T-helper 17 cell (primary cell): ENCODE measurements around the gene ZBTB17. TPM values are rescaled to one million over a fixed set of nuclear protein-coding genes. Genes with fewer than 3 reads are reported as not detected.

ENCODE experiments used
- ATAC-seq: fragments of 150-1000 bp; cut with Tn5 transposase; 2 replicates; pipeline ENCODE4 v1.10.0; 2021; ENCODE audit warnings: mild to moderate bottlenecking, moderate library complexity
- DNase-seq, 3 donors: peaks; one replicate each; pipeline versions ENCODE4 v3.0.0 to v3.0.0-alpha.2; 2020 to 2021
- H3K9me3 ChIP-seq: one replicate; pipeline ENCODE4 v1.7.0; 2013; ENCODE audit warnings: low read length, mild to moderate bottlenecking; ENCODE audit not compliant: control insufficient read depth, poor library complexity, severe bottlenecking
- H3K27ac Mint-ChIP-seq: one replicate; pipeline ENCODE4 v1.8.0; 2022; ENCODE audit warnings: mild to moderate bottlenecking, moderate library complexity, mixed read lengths
- H3K27me3 Mint-ChIP-seq: one replicate; pipeline ENCODE4 v1.8.0; 2022; ENCODE audit warnings: mixed read lengths
- H3K36me3 Mint-ChIP-seq: one replicate; pipeline ENCODE4 v1.8.0; 2022; ENCODE audit warnings: low read depth, mixed read lengths
- H3K4me1 Mint-ChIP-seq: one replicate; pipeline ENCODE4 v1.8.0; 2022; ENCODE audit warnings: mild to moderate bottlenecking, mixed read lengths
- H3K4me3 Mint-ChIP-seq: one replicate; pipeline ENCODE4 v1.8.0; 2022; ENCODE audit warnings: mild to moderate bottlenecking, moderate library complexity, mixed read lengths
- total RNA-seq, 4 donors: library from RNA in 2 of 4; stranded (reverse) in 2 of 4; gene quantifications; one replicate each; pipeline ENCODE4 v1.2.3 and lab custom pipeline; 2022 to 2026

Gene ZBTB17
- total RNA-seq, 2 donors from 2014 or later: 71.7 to 99.0 TPM

GRCh38 chr1:16015960-16016901 is 40.3 kb upstream of the ZBTB17 start:
- Mint-ChIP-seq H3K36me3 (no peaks in the 10 kb centered on the region), H3K4me1 (peaks cover 3% of the 10 kb centered on the region), H3K27me3 (peaks cover 39% of the 10 kb centered on the region), H3K27ac (no peak overlapping the region), H3K4me3 (no peak overlapping the region)
- no peaks in the 10 kb centered on the region for H3K9me3 ChIP-seq
- ATAC-seq (no peak), DNase-seq (no peak)

DNA sequence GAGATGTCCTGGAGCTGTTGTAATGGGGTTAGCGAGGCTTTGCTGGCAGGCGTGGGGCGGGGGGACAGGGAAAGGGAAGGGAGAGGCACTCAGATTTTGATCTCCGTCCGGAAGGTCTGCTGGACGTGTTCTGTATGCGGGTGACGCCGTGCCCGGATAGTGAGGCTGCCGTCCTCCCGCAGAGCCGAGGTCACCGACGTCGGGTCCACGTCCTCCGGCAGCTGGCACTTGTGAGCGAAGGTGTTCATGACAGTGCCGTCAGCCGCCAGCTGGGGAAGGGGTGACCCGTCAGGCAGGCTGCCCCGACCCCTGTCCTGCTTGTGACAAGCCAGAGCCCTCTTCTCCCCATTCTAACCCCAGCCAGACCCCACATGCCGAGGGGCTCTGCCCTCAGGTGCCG is 39.6 kb upstream of the ZBTB17 start:
- ATAC-seq (no peak), DNase-seq (no peak)
- Mint-ChIP-seq H3K4me1 (peaks cover 3% of the 10 kb centered on the region), H3K36me3 (no peaks in the 10 kb centered on the region), H3K27ac (no peak overlapping the region), H3K27me3 (peaks cover 46% of the 10 kb centered on the region), H3K4me3 (no peak overlapping the region)
- no peaks in the 10 kb centered on the region for H3K9me3 ChIP-seq

GRCh38 chr1:16014509-16015482 is 38.9 kb upstream of the ZBTB17 start:
- Mint-ChIP-seq H3K27me3 (peaks cover 48% of the 10 kb centered on the region), H3K4me3 (peak overlapping the region; percentile 36), H3K27ac (no peak overlapping the region), H3K36me3 (no peaks in the 10 kb centered on the region), H3K4me1 (peaks cover 3% of the 10 kb centered on the region)
- ATAC-seq: no peak
- H3K9me3 ChIP-seq: no peaks in the 10 kb centered on the region
- no peak for DNase-seq

DNA sequence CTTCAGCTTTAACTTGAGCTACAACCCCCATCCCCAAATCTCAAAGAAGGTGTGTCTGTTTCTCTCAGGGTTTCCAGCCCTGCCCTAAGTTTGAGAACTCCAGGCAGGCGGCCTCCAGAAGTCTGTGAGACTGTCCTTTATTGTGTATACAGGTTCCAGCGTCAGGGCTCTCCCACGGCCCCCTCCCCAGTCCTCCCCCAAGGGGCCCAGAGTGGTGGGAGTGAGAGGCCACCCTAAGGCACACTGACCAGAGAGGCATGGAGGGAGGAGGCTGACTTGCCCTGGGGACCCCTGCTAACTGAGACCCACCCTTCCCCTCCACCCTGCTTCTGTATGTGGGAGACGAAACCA is 38.0 kb upstream of the ZBTB17 start:
- DNase-seq: no peak
- Mint-ChIP-seq H3K4me3 (no peak overlapping the region), H3K27ac (no peak overlapping the region), H3K4me1 (no peaks in the 10 kb centered on the region), H3K27me3 (peaks cover 56% of the 10 kb centered on the region), H3K36me3 (no peaks in the 10 kb centered on the region)
- H3K9me3 ChIP-seq: no peaks in the 10 kb centered on the region
- ATAC-seq: no peak

DNA sequence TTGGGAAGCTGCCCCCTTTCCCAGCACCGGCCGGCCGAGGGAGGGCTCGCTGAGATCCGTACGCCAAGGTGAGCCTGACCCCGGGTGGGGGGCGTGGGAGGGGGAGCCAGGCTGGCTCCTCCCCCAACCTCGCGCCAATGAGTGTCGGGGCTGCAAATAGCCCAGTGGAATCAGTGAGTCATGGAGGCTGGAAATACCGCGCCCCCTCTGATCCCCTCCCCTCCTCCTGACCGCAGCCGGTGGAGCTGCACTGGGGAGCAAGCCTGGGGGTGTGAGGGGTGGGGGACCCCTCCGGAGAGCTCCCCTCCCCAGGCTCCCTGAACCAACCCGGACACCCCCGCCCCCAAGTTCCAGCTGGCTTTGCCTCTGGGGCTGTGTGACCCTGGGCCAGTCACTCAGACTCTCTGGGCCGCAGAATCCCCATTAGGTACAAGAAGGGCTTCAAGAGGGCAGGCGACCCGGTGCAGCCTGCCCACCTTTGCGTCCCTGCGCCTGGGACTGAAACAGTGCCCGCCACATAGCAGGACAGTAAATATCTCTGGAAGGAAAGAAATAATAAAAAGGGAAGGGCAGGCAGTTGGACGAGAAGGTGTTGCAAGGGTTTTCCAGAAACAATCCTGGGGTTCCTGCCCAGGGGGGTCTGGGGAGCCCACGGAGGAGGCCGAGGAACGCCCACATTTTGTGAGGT is 37.5 kb upstream of the ZBTB17 start:
- H3K36me3 Mint-ChIP-seq: no peaks in the 10 kb centered on the region
- H3K4me3 Mint-ChIP-seq: no peak overlapping the region
- no peaks in the 10 kb centered on the region for H3K4me1 Mint-ChIP-seq
- DNase-seq (no peak), ATAC-seq (peak; percentile 28)
- no peak overlapping the region for H3K27ac Mint-ChIP-seq
- H3K27me3 Mint-ChIP-seq: peaks cover 56% of the 10 kb centered on the region
- H3K9me3 ChIP-seq: no peaks in the 10 kb centered on the region

DNA sequence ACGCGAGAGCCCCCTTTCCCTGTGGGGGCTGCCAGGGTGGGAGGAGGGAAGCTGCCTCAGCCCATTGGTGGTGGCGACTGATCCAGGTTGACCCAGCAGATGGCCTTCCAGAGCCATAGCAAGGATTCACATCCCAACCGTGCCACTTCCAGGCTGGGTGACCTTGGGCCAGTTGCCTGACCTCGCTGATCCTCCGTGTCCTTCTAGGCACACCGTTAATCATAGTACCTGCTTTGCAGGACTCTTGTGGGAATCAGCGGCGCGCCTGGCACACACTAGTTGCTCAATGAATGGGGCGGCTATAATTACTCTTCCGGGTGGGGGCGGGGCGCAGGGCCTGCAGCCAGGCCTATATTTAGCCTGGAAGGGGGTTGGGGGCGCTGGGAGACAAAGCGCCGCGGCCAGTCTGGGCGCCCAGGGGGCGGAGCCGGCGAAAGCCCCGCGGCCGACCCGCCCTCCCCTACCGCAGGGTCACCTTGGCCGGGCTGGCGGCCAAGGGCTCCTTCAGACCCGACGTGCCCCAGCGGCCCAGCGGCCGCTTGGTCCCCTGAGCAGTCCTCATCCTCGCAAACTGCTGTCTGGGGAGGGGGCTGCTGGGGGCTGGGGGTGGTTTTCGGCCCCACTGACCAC is 36.8 kb upstream of the ZBTB17 start:
- ATAC-seq (no peak), DNase-seq (no peak)
- peaks cover 56% of the 10 kb centered on the region for H3K27me3 Mint-ChIP-seq
- peak overlapping the region; percentile 25 for H3K4me3 Mint-ChIP-seq
- H3K4me1 Mint-ChIP-seq: no peaks in the 10 kb centered on the region
- no peaks in the 10 kb centered on the region for H3K36me3 Mint-ChIP-seq
- H3K9me3 ChIP-seq: no peaks in the 10 kb centered on the region
- no peak overlapping the region for H3K27ac Mint-ChIP-seq

GRCh38 chr1:16011936-16012589 is 36.2 kb upstream of the ZBTB17 start:
- no peaks in the 10 kb centered on the region for H3K4me1 Mint-ChIP-seq
- H3K4me3 Mint-ChIP-seq: no peak overlapping the region
- no peaks in the 10 kb centered on the region for H3K9me3 ChIP-seq
- H3K27ac Mint-ChIP-seq: no peak overlapping the region
- H3K36me3 Mint-ChIP-seq: no peaks in the 10 kb centered on the region
- DNase-seq (no peak), ATAC-seq (no peak)
- peaks cover 56% of the 10 kb centered on the region for H3K27me3 Mint-ChIP-seq

DNA sequence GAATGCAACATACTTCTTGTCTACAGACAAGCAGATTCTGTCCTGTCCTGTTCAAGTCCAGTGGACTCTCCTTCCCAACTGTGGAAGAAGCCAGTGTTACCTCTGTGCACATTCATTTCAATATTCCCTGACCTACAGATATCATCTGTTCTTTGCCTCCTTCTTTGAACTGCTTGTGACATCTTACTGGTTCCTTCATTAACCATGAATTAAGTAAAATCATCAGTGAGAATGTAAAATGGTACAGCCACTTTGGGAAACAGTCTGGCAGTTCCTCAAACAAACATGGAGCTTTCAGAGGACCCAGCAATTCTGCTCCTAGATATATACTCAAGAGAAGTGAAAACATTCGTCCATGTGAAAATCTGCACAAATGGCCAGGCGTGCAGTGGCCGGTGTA is 34.9 kb upstream of the ZBTB17 start:
- no peak for ATAC-seq
- H3K27ac Mint-ChIP-seq: no peak overlapping the region

DNA sequence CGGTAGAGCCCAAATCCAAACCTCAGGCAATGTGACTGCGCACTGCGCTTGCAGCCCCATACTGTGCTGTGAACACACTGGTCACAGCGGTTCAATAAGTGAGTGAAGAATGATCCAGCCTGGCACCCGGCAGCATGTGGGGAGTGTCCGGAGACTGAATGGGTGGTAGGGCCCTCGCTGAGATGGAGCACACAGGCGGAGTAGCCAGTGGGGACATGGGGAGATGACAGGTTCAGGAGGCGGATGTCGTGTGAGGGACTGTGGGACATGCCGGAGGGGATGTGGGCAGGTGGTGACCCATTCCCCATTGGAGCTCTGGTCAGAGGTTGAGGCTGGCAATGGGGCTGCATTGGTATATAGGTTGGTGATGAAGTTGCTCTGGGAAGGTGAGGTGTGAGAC is 33.8 kb upstream of the ZBTB17 start:
- H3K36me3 Mint-ChIP-seq: no peaks in the 10 kb centered on the region
- ATAC-seq: no peak
- no peak for DNase-seq
- peaks cover 48% of the 10 kb centered on the region for H3K27me3 Mint-ChIP-seq
- no peak overlapping the region for H3K4me3 Mint-ChIP-seq
- H3K27ac Mint-ChIP-seq: no peak overlapping the region
- H3K4me1 Mint-ChIP-seq: peaks cover 3% of the 10 kb centered on the region
- no peaks in the 10 kb centered on the region for H3K9me3 ChIP-seq

More for the DNA sequence above, 34.9 kb upstream of the ZBTB17 start:
- Mint-ChIP-seq H3K4me3 (no peak overlapping the region), H3K4me1 (peaks cover 3% of the 10 kb centered on the region), H3K36me3 (no peaks in the 10 kb centered on the region), H3K27me3 (peaks cover 60% of the 10 kb centered on the region)
- no peaks in the 10 kb centered on the region for H3K9me3 ChIP-seq
- DNase-seq: no peak

- no peak overlapping the region for H3K27ac Mint-ChIP-seq
- DNase-seq: peak; percentile 48 to 62 (median 49)
- peaks cover 3% of the 10 kb centered on the region for H3K4me1 Mint-ChIP-seq
- peaks cover 42% of the 10 kb centered on the region for H3K27me3 Mint-ChIP-seq
- ATAC-seq: peak; percentile 67
- no peak overlapping the region for H3K4me3 Mint-ChIP-seq
- H3K36me3 Mint-ChIP-seq: no peaks in the 10 kb centered on the region
- no peaks in the 10 kb centered on the region for H3K9me3 ChIP-seq
Measured at GRCh38 chr1:16009030-16009460, 33.1 kb upstream of the ZBTB17 start.

- ATAC-seq (no peak), DNase-seq (no peak)
- Mint-ChIP-seq H3K27ac (no peak overlapping the region), H3K36me3 (no peaks in the 10 kb centered on the region), H3K4me1 (peaks cover 3% of the 10 kb centered on the region), H3K4me3 (no peak overlapping the region), H3K27me3 (peaks cover 34% of the 10 kb centered on the region)
- no peaks in the 10 kb centered on the region for H3K9me3 ChIP-seq
Measured at GRCh38 chr1:16007671-16008341, 31.9 kb upstream of the ZBTB17 start.
